CD4-positive, alpha-beta T cell treated with Interleukin-21 for 1 hour (primary cell): ENCODE data around the gene KCNJ18.
"Not testable (repeated sequence)": the region's sequence is repeated elsewhere in the genome, so short reads cannot be mapped to it uniquely, and the experiment has no call there.

Source experiments
- DNase-seq: peaks from one replicate; pipeline ENCODE4 v3.0.0-alpha.2; 2020

Gene KCNJ18

GRCh38 chr17:21691883-21692703 lies at the start of gene KCNJ18:
TSS of gene KCNJ18 (plus strand) at chr17:21692523. CDS start at chr17:21702787, 10,264 bp downstream.
- not testable (repeated sequence) for DNase-seq

- not testable (repeated sequence) for DNase-seq
Observed at GRCh38 chr17:21648125-21648524, 44.2 kb upstream of the KCNJ18 start.

- DNase-seq, result not testable (repeated sequence)
Observed at GRCh38 chr17:21650043-21650442, 42.3 kb upstream of the KCNJ18 start.

GRCh38 chr17:21652049-21652448 lies 40.3 kb upstream of the KCNJ18 start:
- DNase-seq, result not testable (repeated sequence)

GRCh38 chr17:21653211-21653610 lies 39.1 kb upstream of the KCNJ18 start:
- DNase-seq, result not testable (repeated sequence)

GRCh38 chr17:21656518-21657309 lies 35.6 kb upstream of the KCNJ18 start:
- DNase-seq, result not testable (repeated sequence)

GRCh38 chr17:21659635-21660034 lies 32.7 kb upstream of the KCNJ18 start:
- not testable (repeated sequence) for DNase-seq

- not testable (repeated sequence) for DNase-seq
Observed at GRCh38 chr17:21661455-21661854, 30.9 kb upstream of the KCNJ18 start.

GRCh38 chr17:21663166-21663565 lies 29.2 kb upstream of the KCNJ18 start:
- not testable (repeated sequence) for DNase-seq

- DNase-seq, result not testable (repeated sequence)
Observed at GRCh38 chr17:21663614-21664474, 28.5 kb upstream of the KCNJ18 start.

GRCh38 chr17:21665171-21665570 lies 27.2 kb upstream of the KCNJ18 start:
- not testable (repeated sequence) for DNase-seq

GRCh38 chr17:21665935-21666493 lies 26.3 kb upstream of the KCNJ18 start:
- DNase-seq, result not testable (repeated sequence)

- not testable (repeated sequence) for DNase-seq
Observed at GRCh38 chr17:21666711-21667412, 25.5 kb upstream of the KCNJ18 start.

- not testable (repeated sequence) for DNase-seq
Observed at GRCh38 chr17:21667413-21668117, 24.8 kb upstream of the KCNJ18 start.

GRCh38 chr17:21668118-21668488 lies 24.2 kb upstream of the KCNJ18 start:
- DNase-seq, result not testable (repeated sequence)

GRCh38 chr17:21668746-21669508 lies 23.4 kb upstream of the KCNJ18 start:
- not testable (repeated sequence) for DNase-seq

GRCh38 chr17:21669616-21670360 lies 22.5 kb upstream of the KCNJ18 start:
- DNase-seq, result not testable (repeated sequence)

- not testable (repeated sequence) for DNase-seq
Observed at GRCh38 chr17:21670361-21671155, 21.8 kb upstream of the KCNJ18 start.

- DNase-seq, result not testable (repeated sequence)
Observed at GRCh38 chr17:21671437-21671836, 20.9 kb upstream of the KCNJ18 start.
